OCI-LY3 (cell line): ENCODE results near the gene COL4A3.
A peak's percentile ranks its signal among the peaks of the same experiment; 100 is the strongest.

Experiments used
- H2AFZ ChIP-seq: fragments of 200-600, 300-600 bp; shearing (Covaris generic); 2 replicates; pipeline ENCODE4 v1.6.0; 2014; ENCODE audit warnings: antibody characterized with exemption, low read depth, low read length
- H3K27ac ChIP-seq: fragments of 200-600, 300-600 bp; sonication (generic); 2 replicates; pipeline ENCODE4 v1.5.1; 2014; ENCODE audit warnings: mild to moderate bottlenecking, low read length, moderate library complexity, mixed read lengths
- H3K27me3 ChIP-seq: fragments of 200-600, 300-600 bp; sonication (generic); 2 replicates; pipeline ENCODE4 v1.6.1; 2014; ENCODE audit warnings: low read depth, low read length, mixed read lengths
- H3K36me3 ChIP-seq: fragments of 200-600, 300-600 bp; sonication (generic); replicated peaks from 2 replicates; pipeline ENCODE3; 2014; ENCODE audit warnings: low read depth, low read length, mixed read lengths
- H3K4me1 ChIP-seq: fragments of 300-600, 200-600 bp; sonication (generic); 2 replicates; pipeline ENCODE4 v1.6.1; 2014; ENCODE audit warnings: low read length, mixed read lengths
- H3K4me2 ChIP-seq: fragments of 200-600, 300-600 bp; sonication (generic); 2 replicates; pipeline ENCODE4 v1.6.1; 2014; ENCODE audit warnings: low read length, mixed read lengths
- H3K4me3 ChIP-seq: fragments of 300-600, 200-600 bp; sonication (generic); 2 replicates; pipeline ENCODE4 v1.5.1; 2014; ENCODE audit warnings: antibody characterized with exemption, mild to moderate bottlenecking, low read length, moderate library complexity
- H3K79me2 ChIP-seq: fragments of 300-600, 200-600 bp; shearing (Covaris generic); 2 replicates; pipeline ENCODE4 v1.6.1; 2014; ENCODE audit warnings: mild to moderate bottlenecking, low read length, mixed read lengths
- H3K9ac ChIP-seq: fragments of 300-600, 200-600 bp; shearing (Covaris generic); 2 replicates; pipeline ENCODE4 v1.6.0; 2014; ENCODE audit warnings: mild to moderate bottlenecking, low read length, moderate library complexity
- H3K9me3 ChIP-seq: fragments of 200-600, 300-600 bp; shearing (Covaris generic); 2 replicates; pipeline ENCODE4 v1.6.1; 2014; ENCODE audit warnings: low read length, mixed read lengths; ENCODE audit not compliant: insufficient read depth
- H4K20me1 ChIP-seq: fragments of 200-600, 300-600 bp; sonication (generic); 2 replicates; pipeline ENCODE4 v1.6.1; 2016; ENCODE audit warnings: low read length, mixed read lengths; ENCODE audit not compliant: insufficient read depth
- CTCF ChIP-seq: fragments of 200-600, 300-600 bp; sonication (generic); IDR thresholded peaks from 2 replicates; pipeline ENCODE4 v1.5.1; 2014; ENCODE audit warnings: antibody characterized with exemption, low read length, low read depth
- EZH2phosphoT487 ChIP-seq: fragments of 200-600 bp; shearing (Covaris generic); IDR thresholded peaks from 2 replicates; pipeline ENCODE4 v1.6.1; 2018; ENCODE audit warnings: antibody characterized with exemption, mixed run types, low read depth

COL4A3 gene

GRCh38 chr2:227322530-227323205 is 158.2 kb downstream of the COL4A3 start:
- no peak overlapping the region for H2AFZ ChIP-seq
- H3K79me2 ChIP-seq, result peaks cover 26% of the 10 kb centered on the region
- H4K20me1 ChIP-seq, result no peaks in the 10 kb centered on the region
- no peaks in the 10 kb centered on the region for H3K36me3 ChIP-seq
- peaks cover 9% of the 10 kb centered on the region for H3K4me1 ChIP-seq
- no peak overlapping the region for H3K27ac ChIP-seq
- no peaks in the 10 kb centered on the region for H3K9me3 ChIP-seq
- no peak for TF ChIP-seq CTCF
- TF ChIP-seq EZH2phosphoT487, result no peak
- H3K9ac ChIP-seq, result no peak overlapping the region
- no peak overlapping the region for H3K4me3 ChIP-seq
- H3K27me3 ChIP-seq, result no peaks in the 10 kb centered on the region
- H3K4me2 ChIP-seq, result no peak overlapping the region

GRCh38 chr2:227323818-227324217 is 159.4 kb downstream of the COL4A3 start:
- Histone ChIP-seq H3K4me2 (no peak overlapping the region), H3K9me3 (no peaks in the 10 kb centered on the region), H3K27me3 (no peaks in the 10 kb centered on the region), H3K9ac (no peak overlapping the region), H4K20me1 (0 out of 2 replicates have a peak, but pooled peaks cover 3% of the 10 kb centered on the region), H3K79me2 (peaks cover 28% of the 10 kb centered on the region), H3K27ac (no peak overlapping the region), H2AFZ (no peak overlapping the region), H3K4me3 (no peak overlapping the region), H3K4me1 (peaks cover 9% of the 10 kb centered on the region), H3K36me3 (no peaks in the 10 kb centered on the region)
- TF ChIP-seq CTCF (no peak), EZH2phosphoT487 (no peak)

- Histone ChIP-seq H3K9ac (peak overlapping the region; percentile 94), H2AFZ (peak overlapping the region; percentile 99), H3K4me3 (peak overlapping the region; percentile 99), H4K20me1 (0 out of 2 replicates have a peak, but pooled peaks cover 3% of the 10 kb centered on the region), H3K36me3 (peaks cover 3% of the 10 kb centered on the region), H3K27me3 (no peaks in the 10 kb centered on the region), H3K9me3 (no peaks in the 10 kb centered on the region), H3K4me1 (peaks cover 9% of the 10 kb centered on the region), H3K27ac (peak overlapping the region; percentile 58), H3K4me2 (peak overlapping the region; percentile 78), H3K79me2 (peaks cover 28% of the 10 kb centered on the region)
- TF ChIP-seq EZH2phosphoT487 (no peak), CTCF (no peak)
Measured at GRCh38 chr2:227324642-227324994, 160.2 kb downstream of the COL4A3 start.

GRCh38 chr2:227324995-227325838 is 160.8 kb downstream of the COL4A3 start, which contains the start of gene MFF:
MFF (plus strand) TSS chr2:227325251; CDS start chr2:227330666, 5,415 bp downstream.
- Histone ChIP-seq H3K27ac (peak within 1 kb of the TSS; percentile 60), H3K27me3 (no peaks in the 10 kb centered on the region), H2AFZ (peak within 1 kb of the TSS; percentile 99), H3K4me1 (peaks cover 9% of the 10 kb centered on the region), H3K4me3 (peak within 1 kb of the TSS; percentile 99), H3K4me2 (peak within 1 kb of the TSS; percentile 95), H3K79me2 (peaks cover 28% of the 10 kb centered on the region), H3K9ac (peak within 1 kb of the TSS; percentile 94), H3K9me3 (no peaks in the 10 kb centered on the region), H3K36me3 (peaks cover 3% of the 10 kb centered on the region), H4K20me1 (0 out of 2 replicates have a peak, but pooled peaks cover 3% of the 10 kb centered on the region)
- TF ChIP-seq CTCF (peak; percentile 52), EZH2phosphoT487 (no peak)
